Thyroid gland (tissue), 4 donors: ENCODE measurements around the gene HDAC9.

Experiments used
- CTCF ChIP-seq, 6 experiments: fragments of 200-600 bp in 3 of 6; fragments of 450-650 bp in 3 of 6; sonication (generic) in 3 of 6; IDR thresholded peaks; one replicate each; pipeline ENCODE4 v1.5.1; 2016 to 2019; ENCODE audit warnings: antibody characterized with exemption in 6 of 6, mild to moderate bottlenecking in 2 of 6, inconsistent platforms in 1 of 6, moderate library complexity in 1 of 6
- POLR2A ChIP-seq, 2 donors: fragments of 450-650 bp; IDR thresholded peaks; one replicate each; pipeline ENCODE4 v1.6.1; 2017; ENCODE audit warnings: antibody characterized with exemption in 2 of 2, mild to moderate bottlenecking in 2 of 2, moderate library complexity in 1 of 2

GRCh38 chr7:18996583-18996982, 501.0 kb downstream of the HDAC9 start:
- TF ChIP-seq CTCF (IDR thresholded peaks at IDR 0.05) (no peak), POLR2A (IDR thresholded peaks at IDR 0.05) (no peak)
